OCI-LY1 (cell line): Measurements from ENCODE around the gene TRABD2B.

Source experiments
- H2AFZ ChIP-seq: fragments of 200-600 bp; sonication (generic), shearing (Covaris generic); 2 replicates; pipeline ENCODE4 v1.6.0; 2014; ENCODE audit warnings: antibody characterized with exemption, mild to moderate bottlenecking, low read length
- H3F3A ChIP-seq: fragments of 200-600 bp; sonication (generic), shearing (Covaris generic); 2 replicates; pipeline ENCODE4 v1.6.0; 2014; ENCODE audit warnings: mild to moderate bottlenecking, antibody characterized with exemption, low read length, moderate library complexity; ENCODE audit not compliant: insufficient read depth
- H3K27ac ChIP-seq: fragments of 200-600 bp; sonication (generic); 2 replicates; pipeline ENCODE4 v1.5.1; 2014; ENCODE audit warnings: low read length, mixed run types, mild to moderate bottlenecking, low read depth; ENCODE audit not compliant: poor library complexity, severe bottlenecking
- H3K27me3 ChIP-seq: fragments of 200-600 bp; sonication (generic); 2 replicates; pipeline ENCODE4 v1.6.0; 2014; ENCODE audit warnings: antibody characterized with exemption, mild to moderate bottlenecking, low read length, moderate library complexity; ENCODE audit not compliant: insufficient read depth
- H3K36me3 ChIP-seq: fragments of 200-600 bp; sonication (generic); 2 replicates; pipeline ENCODE4 v1.6.1; 2014; ENCODE audit warnings: mild to moderate bottlenecking, antibody characterized with exemption, low read length, moderate library complexity, mixed read lengths; ENCODE audit not compliant: insufficient read depth
- H3K4me1 ChIP-seq: fragments of 200-600 bp; sonication (generic); 2 replicates; pipeline ENCODE4 v1.5.1; 2014; ENCODE audit warnings: mild to moderate bottlenecking, low read length, moderate library complexity; ENCODE audit not compliant: insufficient read depth, severe bottlenecking
- H3K4me2 ChIP-seq: fragments of 200-600 bp; sonication (generic), shearing (Covaris generic); 2 replicates; pipeline ENCODE4 v1.6.1; 2014; ENCODE audit warnings: low read length
- H3K4me3 ChIP-seq: fragments of 200-600 bp; sonication (generic); 2 replicates; pipeline ENCODE4 v1.5.1; 2014; ENCODE audit warnings: low read length, low read depth, mild to moderate bottlenecking, mixed read lengths; ENCODE audit not compliant: poor library complexity, severe bottlenecking
- H3K79me2 ChIP-seq: fragments of 200-600 bp; shearing (Covaris generic); 2 replicates; pipeline ENCODE4 v1.6.1; 2016; ENCODE audit warnings: mixed run types, low read length, mixed read lengths; ENCODE audit not compliant: insufficient read depth
- H3K9ac ChIP-seq: fragments of 200-600 bp; sonication (generic), shearing (Covaris generic); 2 replicates; pipeline ENCODE4 v1.6.1; 2014; ENCODE audit warnings: mild to moderate bottlenecking, low read length, mixed read lengths
- H3K9me2 ChIP-seq: fragments of 200-600 bp; sonication (generic), shearing (Covaris generic); 2 replicates; pipeline ENCODE4 v1.6.1; 2014; ENCODE audit warnings: low read depth, mild to moderate bottlenecking, low read length, mixed read lengths
- H3K9me3 ChIP-seq: fragments of 200-600 bp; shearing (Covaris generic); 2 replicates; pipeline ENCODE4 v1.6.1; 2014; ENCODE audit warnings: low read length, mixed read lengths
- H4K20me1 ChIP-seq: fragments of 200-600 bp; sonication (generic), shearing (Covaris generic); 2 replicates; pipeline ENCODE4 v1.6.0; 2016; ENCODE audit warnings: mild to moderate bottlenecking, low read length; ENCODE audit not compliant: insufficient read depth
- EZH2 ChIP-seq: fragments of 200-600 bp; sonication (generic), shearing (Covaris generic); IDR thresholded peaks from 2 replicates; pipeline ENCODE4 v1.8.0; 2017; ENCODE audit warnings: borderline replicate concordance, mixed run types, mild to moderate bottlenecking, antibody characterized with exemption, low read length, moderate library complexity, mixed read lengths
- TF ChIP-seq, protein P1 (sequence below): fragments of 200-600 bp; sonication (generic), shearing (Covaris generic); IDR thresholded peaks from 2 replicates; pipeline ENCODE4 v1.5.1; 2017; ENCODE audit warnings: mild to moderate bottlenecking, antibody characterized with exemption, low read length, moderate library complexity, mixed read lengths

Gene TRABD2B

DNA sequence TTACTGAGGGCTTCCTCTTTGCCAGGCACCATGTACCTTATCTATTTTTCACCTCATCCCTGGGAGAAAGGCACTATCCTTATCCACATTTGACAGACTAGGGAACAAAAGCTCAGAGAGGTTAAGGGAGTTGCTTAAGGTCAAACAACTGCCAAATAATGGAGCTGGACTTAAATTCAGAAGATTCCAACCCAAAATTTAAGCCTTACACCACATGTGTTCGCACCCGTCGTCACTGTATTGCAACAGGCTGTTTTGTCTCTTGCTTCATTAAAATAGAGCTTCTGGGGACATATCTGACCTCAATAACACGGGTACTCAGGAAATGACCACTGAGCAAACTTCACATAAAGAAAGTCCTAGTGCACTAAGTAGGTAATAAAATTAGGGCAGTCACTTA is 62.0 kb downstream of the TRABD2B start:
- no peaks in the 10 kb centered on the region for H3K9me3 ChIP-seq
- H3K9me2 ChIP-seq = no peaks in the 10 kb centered on the region
- H3K79me2 ChIP-seq = no peaks in the 10 kb centered on the region
- H3K4me2 ChIP-seq = no peak overlapping the region
- H2AFZ ChIP-seq = no peak overlapping the region
- TF ChIP-seq, protein P1, sequence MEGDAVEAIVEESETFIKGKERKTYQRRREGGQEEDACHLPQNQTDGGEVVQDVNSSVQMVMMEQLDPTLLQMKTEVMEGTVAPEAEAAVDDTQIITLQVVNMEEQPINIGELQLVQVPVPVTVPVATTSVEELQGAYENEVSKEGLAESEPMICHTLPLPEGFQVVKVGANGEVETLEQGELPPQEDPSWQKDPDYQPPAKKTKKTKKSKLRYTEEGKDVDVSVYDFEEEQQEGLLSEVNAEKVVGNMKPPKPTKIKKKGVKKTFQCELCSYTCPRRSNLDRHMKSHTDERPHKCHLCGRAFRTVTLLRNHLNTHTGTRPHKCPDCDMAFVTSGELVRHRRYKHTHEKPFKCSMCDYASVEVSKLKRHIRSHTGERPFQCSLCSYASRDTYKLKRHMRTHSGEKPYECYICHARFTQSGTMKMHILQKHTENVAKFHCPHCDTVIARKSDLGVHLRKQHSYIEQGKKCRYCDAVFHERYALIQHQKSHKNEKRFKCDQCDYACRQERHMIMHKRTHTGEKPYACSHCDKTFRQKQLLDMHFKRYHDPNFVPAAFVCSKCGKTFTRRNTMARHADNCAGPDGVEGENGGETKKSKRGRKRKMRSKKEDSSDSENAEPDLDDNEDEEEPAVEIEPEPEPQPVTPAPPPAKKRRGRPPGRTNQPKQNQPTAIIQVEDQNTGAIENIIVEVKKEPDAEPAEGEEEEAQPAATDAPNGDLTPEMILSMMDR = no peak
- no peak for TF ChIP-seq EZH2
- H3K36me3 ChIP-seq = no peaks in the 10 kb centered on the region
- H3K4me3 ChIP-seq = no peak overlapping the region
- no peaks in the 10 kb centered on the region for H4K20me1 ChIP-seq
- no peak overlapping the region for H3K27ac ChIP-seq
- no peaks in the 10 kb centered on the region for H3K27me3 ChIP-seq
- H3F3A ChIP-seq = no peaks in the 10 kb centered on the region
- no peak overlapping the region for H3K9ac ChIP-seq
- H3K4me1 ChIP-seq = no peaks in the 10 kb centered on the region

DNA sequence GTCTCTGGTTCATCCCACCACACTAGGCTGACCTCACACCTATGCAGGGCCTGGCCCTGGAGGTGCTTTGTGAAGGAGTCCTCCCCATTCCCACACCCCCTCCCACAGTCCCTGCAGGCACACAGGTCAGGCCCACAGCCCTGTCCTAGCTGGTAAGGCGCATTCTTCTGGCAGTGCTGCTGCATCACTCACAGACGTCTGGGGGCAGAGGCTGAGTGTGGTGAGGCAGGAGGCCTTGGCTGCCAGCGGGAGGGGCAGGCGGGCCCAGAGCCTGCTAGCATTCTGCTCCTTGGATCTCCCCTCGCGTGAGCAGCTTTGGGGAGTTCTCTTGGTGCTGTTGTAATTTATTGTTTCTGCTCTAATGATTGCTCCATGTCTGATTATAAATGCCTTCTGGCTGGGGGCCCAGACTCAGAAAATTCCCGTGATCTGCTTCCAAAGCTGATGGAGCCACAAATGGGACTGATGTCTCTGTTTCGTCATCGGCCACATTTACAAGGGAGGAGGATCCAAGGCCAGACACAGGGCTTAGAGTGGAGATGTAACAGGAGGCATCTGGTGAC is 62.9 kb downstream of the TRABD2B start:
- Histone ChIP-seq H3K27ac (no peak overlapping the region), H3K9me3 (no peaks in the 10 kb centered on the region), H3K4me3 (no peak overlapping the region), H3K79me2 (no peaks in the 10 kb centered on the region), H3K27me3 (no peaks in the 10 kb centered on the region), H3K4me2 (no peak overlapping the region), H2AFZ (no peak overlapping the region), H3K9ac (no peak overlapping the region), H3K4me1 (no peaks in the 10 kb centered on the region), H4K20me1 (no peaks in the 10 kb centered on the region), H3K9me2 (no peaks in the 10 kb centered on the region), H3F3A (no peaks in the 10 kb centered on the region), H3K36me3 (no peaks in the 10 kb centered on the region)
- TF ChIP-seq, protein P1 = no peak
- no peak for TF ChIP-seq EZH2

DNA sequence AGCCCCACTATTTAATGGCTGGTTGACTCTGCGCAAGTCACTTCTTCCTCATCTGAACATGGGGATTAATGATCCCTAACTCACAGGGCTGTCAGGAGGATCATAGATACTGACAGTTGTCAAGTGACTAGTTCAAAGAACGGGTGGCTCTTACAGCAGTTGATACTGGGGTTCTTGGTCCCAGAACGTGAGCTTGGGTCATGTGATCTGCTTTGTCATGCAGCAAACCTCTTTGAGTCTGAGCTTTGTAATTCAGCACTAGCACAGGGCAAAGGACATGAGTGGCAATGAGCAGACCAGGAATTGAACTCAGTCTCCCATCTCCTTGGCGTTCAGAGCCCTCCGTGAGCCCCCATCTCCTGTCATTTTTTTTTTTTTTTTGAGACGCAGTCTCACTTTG is 64.4 kb downstream of the TRABD2B start:
- no peak overlapping the region for H3K9ac ChIP-seq
- no peaks in the 10 kb centered on the region for H3K27me3 ChIP-seq
- no peak overlapping the region for H3K4me3 ChIP-seq
- H3K9me3 ChIP-seq = no peaks in the 10 kb centered on the region
- H3K36me3 ChIP-seq = no peaks in the 10 kb centered on the region
- TF ChIP-seq, protein P1 = no peak
- TF ChIP-seq EZH2 = no peak
- H4K20me1 ChIP-seq = no peaks in the 10 kb centered on the region
- H3K79me2 ChIP-seq = no peaks in the 10 kb centered on the region
- H3K9me2 ChIP-seq = no peaks in the 10 kb centered on the region
- no peaks in the 10 kb centered on the region for H3F3A ChIP-seq
- H3K4me1 ChIP-seq = no peaks in the 10 kb centered on the region
- no peak overlapping the region for H3K4me2 ChIP-seq
- no peak overlapping the region for H2AFZ ChIP-seq
- H3K27ac ChIP-seq = no peak overlapping the region
